HCT116 (cell line): ENCODE data around the gene KIF26B. TPM values are rescaled to one million over a fixed set of nuclear protein-coding genes. Genes with fewer than 3 reads are reported as not detected.

Source experiments
- ATAC-seq: fragments of 200-7000 bp; cut with Tn5 transposase; 2 replicates; pipeline ENCODE4 v1.9.1; 2020; ENCODE audit warnings: mild to moderate bottlenecking, moderate library complexity
- BruUV-seq: library from RNA; stranded (reverse); fragments of 400-500 nt; replicated peaks from 2 replicates; lab custom pipeline; 2021; lab: Mats Ljungman, UMichigan
- CTCF ChIA-PET: fragments of 300-600 bp; sonication (Branson Sonifier 250); formaldehyde crosslinking; loops from one replicate; lab custom pipeline; 2021; ENCODE audit warnings: antibody characterized with exemption; lab: Charles Lee
- POLR2A ChIA-PET: fragments of 300-600, 350-600 bp; sonication (Branson Sonifier 250); formaldehyde crosslinking; loops from one replicate; lab custom pipeline; 2021; ENCODE audit warnings: antibody characterized with exemption; lab: Charles Lee
- RAD21 ChIA-PET, 2 experiments: fragments of 300-600 bp; sonication (Branson Sonifier 250); formaldehyde crosslinking; loops; one replicate each; lab custom pipeline; 2023; ENCODE audit warnings: low total read pairs in 2 of 2; ENCODE audit not compliant: uncharacterized antibody in 2 of 2, unreplicated experiment in 2 of 2, low non-redundant PET in 1 of 2; lab: Charles Lee
- DNase-seq: peaks from one replicate; pipeline ENCODE4 v3.0.0-alpha.2; 2010; ENCODE audit warnings: low read depth, low spot score
- H2AFZ ChIP-seq: fragments of 200-600 bp; shearing (Covaris generic), sonication (generic); 2 replicates; pipeline ENCODE4 v1.6.1; 2017; ENCODE audit warnings: low read depth, mixed run types, mixed read lengths, antibody characterized with exemption, low read length; ENCODE audit not compliant: poor library complexity, severe bottlenecking
- H3K27ac ChIP-seq: 2 replicates; pipeline ENCODE4 v1.5.1; 2012; ENCODE audit warnings: low read depth, low read length
- H3K27me3 ChIP-seq: fragments of 200-600 bp; sonication (generic); 2 replicates; pipeline ENCODE4 v1.6.1; 2016; ENCODE audit warnings: mixed run types, low read length, mixed read lengths; ENCODE audit not compliant: insufficient read depth
- H3K36me3 ChIP-seq, 2 experiments: fragments of 200-500 bp in 1 of 2; fragments of 200-600 bp in 1 of 2; sonication (Bioruptor generic) in 1 of 2; sonication (generic) in 1 of 2; 2 replicates each; pipeline versions ENCODE4 v1.5.1 to v1.6.1; 2014 to 2016; ENCODE audit warnings: low read length in 2 of 2, inconsistent platforms in 1 of 2, mixed read lengths in 1 of 2, mixed run types in 1 of 2; ENCODE audit not compliant: insufficient read depth in 2 of 2, control insufficient read depth in 1 of 2
- H3K4me1 ChIP-seq, 2 experiments: fragments of 200-600 bp in 1 of 2; sonication (generic) in 1 of 2; 2 replicates each; pipeline versions ENCODE4 v1.5.1 to v1.6.1; 2012 to 2017; ENCODE audit warnings: low read length in 2 of 2, inconsistent platforms in 1 of 2, mild to moderate bottlenecking in 1 of 2, mixed read lengths in 1 of 2, mixed run types in 1 of 2, moderate library complexity in 1 of 2; ENCODE audit not compliant: insufficient read depth in 2 of 2, control insufficient read depth in 1 of 2
- H3K4me2 ChIP-seq: fragments of 200-600 bp; sonication (generic); 2 replicates; pipeline ENCODE4 v1.6.1; 2017; ENCODE audit warnings: mixed run types, low read length, mixed read lengths
- H3K4me3 ChIP-seq, 2 experiments: fragments of 200-600 bp in 1 of 2; sonication (generic) in 1 of 2; replicated peaks in 1 of 2; 2 replicates each; pipeline ENCODE4 v1.5.1; 2011 to 2016; ENCODE audit warnings: low read length in 2 of 2, control low read depth in 1 of 2, low read depth in 1 of 2, mild to moderate bottlenecking in 1 of 2, mixed read lengths in 1 of 2, mixed run types in 1 of 2
- H3K79me2 ChIP-seq: fragments of 200-600 bp; sonication (generic); 2 replicates; pipeline ENCODE4 v1.6.1; 2017; ENCODE audit warnings: mild to moderate bottlenecking, mixed run types, low read length, moderate library complexity, mixed read lengths; ENCODE audit not compliant: insufficient read depth
- H3K9ac ChIP-seq: fragments of 200-600 bp; sonication (generic); 2 replicates; pipeline ENCODE4 v1.6.1; 2016; ENCODE audit warnings: low read length, mixed read lengths
- H3K9me2 ChIP-seq: fragments of 200-600 bp; sonication (generic), shearing (Covaris generic); 2 replicates; pipeline ENCODE4 v1.6.1; 2017; ENCODE audit warnings: mixed run types, mild to moderate bottlenecking, moderate library complexity; ENCODE audit not compliant: insufficient read depth
- H3K9me3 ChIP-seq, 2 experiments: fragments of 200-500 bp in 1 of 2; fragments of 200-600 bp in 1 of 2; sonication (Bioruptor generic) in 1 of 2; sonication (generic) in 1 of 2; 2 replicates each; pipeline ENCODE4 v1.6.1; 2014 to 2017; ENCODE audit warnings: low read length in 2 of 2, mixed read lengths in 2 of 2, inconsistent platforms in 1 of 2, low read depth in 1 of 2, mild to moderate bottlenecking in 1 of 2, mixed run types in 1 of 2, moderate library complexity in 1 of 2; ENCODE audit not compliant: control insufficient read depth in 1 of 2, insufficient read depth in 1 of 2
- H4K20me1 ChIP-seq: fragments of 200-600 bp; sonication (generic), shearing (Covaris generic); 2 replicates; pipeline ENCODE4 v1.6.1; 2017; ENCODE audit warnings: mixed run types, mild to moderate bottlenecking, moderate library complexity; ENCODE audit not compliant: insufficient read depth
- CBX3 ChIP-seq: IDR thresholded peaks from 2 replicates; pipeline ENCODE4 v1.6.1; 2012; ENCODE audit warnings: low read depth
- CEBPB ChIP-seq: IDR thresholded peaks from 2 replicates; pipeline ENCODE4 v1.6.1; 2012; ENCODE audit warnings: low read depth
- ELF1 ChIP-seq: IDR thresholded peaks from 2 replicates; pipeline ENCODE4 v1.6.1; 2012; ENCODE audit warnings: low read depth, borderline replicate concordance
- EZH2 ChIP-seq: fragments of 200-600 bp; sonication (generic); IDR thresholded peaks from 2 replicates; pipeline ENCODE4 v1.6.1; 2017; ENCODE audit warnings: antibody characterized with exemption, mixed run types
- EZH2phosphoT487 ChIP-seq: fragments of 200-600 bp; IDR thresholded peaks from 2 replicates; pipeline ENCODE4 v1.6.1; 2018; ENCODE audit warnings: antibody characterized with exemption, borderline replicate concordance
- FOSL1 ChIP-seq: IDR thresholded peaks from 2 replicates; pipeline ENCODE4 v1.6.1; 2012; ENCODE audit warnings: low read depth
- JUND ChIP-seq: IDR thresholded peaks from 2 replicates; pipeline ENCODE4 v1.6.1; 2012
- POLR2A ChIP-seq: IDR thresholded peaks from 2 replicates; pipeline ENCODE4 v1.7.0; 2011; ENCODE audit warnings: borderline replicate concordance; ENCODE audit not compliant: insufficient read depth, insufficient read length; ENCODE audit errors: extremely low read depth
- POLR2AphosphoS5 ChIP-seq: IDR thresholded peaks from 2 replicates; pipeline ENCODE4 v1.6.1; 2011; ENCODE audit warnings: mild to moderate bottlenecking, low read depth, low read length, moderate library complexity
- SP1 ChIP-seq: IDR thresholded peaks from 2 replicates; pipeline ENCODE4 v1.6.1; 2012; ENCODE audit warnings: low read depth
- SRF ChIP-seq: IDR thresholded peaks from 2 replicates; pipeline ENCODE4 v1.6.1; 2012; ENCODE audit warnings: low read depth
- TCF7L2 ChIP-seq: IDR thresholded peaks from 2 replicates; pipeline ENCODE4 v1.7.0; 2011; ENCODE audit warnings: borderline replicate concordance, inconsistent platforms; ENCODE audit not compliant: insufficient read depth, insufficient read length; ENCODE audit errors: extremely low read depth
- ZFX ChIP-seq: fragments of 450-650 bp; IDR thresholded peaks from 2 replicates; pipeline ENCODE4 v1.6.1; 2017
- ZNF274 ChIP-seq: fragments of 200-500 bp; sonication (Bioruptor generic); IDR thresholded peaks from 2 replicates; pipeline ENCODE4 v1.6.1; 2014; ENCODE audit warnings: mild to moderate bottlenecking, low read depth, low read length, inconsistent platforms
- intact Hi-C: fragments of 100-400 bp; cut with micrococcal nuclease; formaldehyde crosslinking; loops from 2 replicates; pipeline ENCODE4 v1.10.0; 2022
- total RNA-seq: library from RNA; stranded (reverse); gene quantifications from one replicate; pipeline ENCODE4 v1.2.1, GENCODE V29; 2021; ENCODE audit not compliant: unreplicated experiment
- TF ChIP-seq, protein P1 (sequence below): IDR thresholded peaks from 2 replicates; pipeline ENCODE4 v1.6.1; 2012
- TF ChIP-seq, protein P2 (sequence below): IDR thresholded peaks from 2 replicates; pipeline ENCODE4 v1.6.1; 2011; ENCODE audit warnings: mild to moderate bottlenecking, low read length, moderate library complexity; ENCODE audit not compliant: insufficient replicate concordance; ENCODE audit errors: extremely low read depth
- TF ChIP-seq, protein P3 (sequence below): IDR thresholded peaks from 2 replicates; pipeline ENCODE4 v1.6.1; 2012; ENCODE audit warnings: low read depth
- TF ChIP-seq, protein P4 (sequence below), 3 experiments: fragments of 200-600 bp in 1 of 3; sonication (generic) in 1 of 3; IDR thresholded peaks in 2 of 3; conservative IDR thresholded peaks in 1 of 3; 2 replicates each; pipeline ENCODE4 v1.5.1; 2012 to 2017; ENCODE audit warnings: low read depth in 2 of 3, low read length in 2 of 3, antibody characterized with exemption in 1 of 3, borderline replicate concordance in 1 of 3, control low read depth in 1 of 3, mild to moderate bottlenecking in 1 of 3, mixed read lengths in 1 of 3, mixed run types in 1 of 3, moderate library complexity in 1 of 3; ENCODE audit not compliant: insufficient read depth in 1 of 3
- TF ChIP-seq, protein P5 (sequence below): IDR thresholded peaks from 2 replicates; pipeline ENCODE4 v1.6.1; 2012

Gene KIF26B
- total RNA-seq, 1 experiment from 2014 or later, result 0.49 TPM

DNA sequence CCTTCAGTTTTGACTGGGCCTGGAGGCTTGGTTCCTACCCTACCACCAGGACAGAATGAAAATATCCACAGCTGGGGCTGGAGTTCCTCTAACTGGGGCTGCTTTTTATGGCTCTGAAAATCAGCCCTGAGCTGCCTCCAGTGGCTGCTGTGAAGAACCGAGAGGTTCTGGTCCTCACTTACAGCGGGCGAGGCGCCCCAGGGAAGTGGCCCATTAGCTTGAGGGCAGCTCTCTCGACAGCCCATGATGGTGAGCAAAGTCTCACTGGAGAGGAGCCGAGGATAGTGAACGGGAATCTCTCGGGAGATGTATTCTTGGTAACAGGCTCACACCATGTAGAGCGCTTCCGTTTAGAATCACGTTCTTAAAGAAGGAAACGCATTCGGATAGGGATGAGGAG is 459.7 kb downstream of the KIF26B start:
- Histone ChIP-seq H3K27ac (no peak overlapping the region), H3K4me3 (no peak overlapping the region), H4K20me1 (no peaks in the 10 kb centered on the region), H3K4me2 (no peak overlapping the region), H3K27me3 (peaks cover 8% of the 10 kb centered on the region; the same call in 1 of the 2 replicates), H2AFZ (no peak overlapping the region), H3K9me2 (no peaks in the 10 kb centered on the region), H3K4me1 (no peaks in the 10 kb centered on the region), H3K79me2 (no peaks in the 10 kb centered on the region), H3K9ac (no peak overlapping the region), H3K9me3 (no peaks in the 10 kb centered on the region), H3K36me3 (no peaks in the 10 kb centered on the region)
- POLR2A ChIA-PET, result no interaction called here
- ATAC-seq, result no peak
- intact Hi-C loops, result no loop called here
- TF ChIP-seq, protein P1, sequence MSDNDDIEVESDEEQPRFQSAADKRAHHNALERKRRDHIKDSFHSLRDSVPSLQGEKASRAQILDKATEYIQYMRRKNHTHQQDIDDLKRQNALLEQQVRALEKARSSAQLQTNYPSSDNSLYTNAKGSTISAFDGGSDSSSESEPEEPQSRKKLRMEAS, result no peak
- TF ChIP-seq ZFX (no peak), SP1 (no peak), SRF (no peak), ZNF274 (no peak), EZH2phosphoT487 (no peak), FOSL1 (no peak), ELF1 (no peak), EZH2 (no peak), TCF7L2 (no peak), CEBPB (no peak), POLR2AphosphoS5 (no peak), JUND (no peak), POLR2A (no peak), CBX3 (no peak)
- TF ChIP-seq, protein P2, sequence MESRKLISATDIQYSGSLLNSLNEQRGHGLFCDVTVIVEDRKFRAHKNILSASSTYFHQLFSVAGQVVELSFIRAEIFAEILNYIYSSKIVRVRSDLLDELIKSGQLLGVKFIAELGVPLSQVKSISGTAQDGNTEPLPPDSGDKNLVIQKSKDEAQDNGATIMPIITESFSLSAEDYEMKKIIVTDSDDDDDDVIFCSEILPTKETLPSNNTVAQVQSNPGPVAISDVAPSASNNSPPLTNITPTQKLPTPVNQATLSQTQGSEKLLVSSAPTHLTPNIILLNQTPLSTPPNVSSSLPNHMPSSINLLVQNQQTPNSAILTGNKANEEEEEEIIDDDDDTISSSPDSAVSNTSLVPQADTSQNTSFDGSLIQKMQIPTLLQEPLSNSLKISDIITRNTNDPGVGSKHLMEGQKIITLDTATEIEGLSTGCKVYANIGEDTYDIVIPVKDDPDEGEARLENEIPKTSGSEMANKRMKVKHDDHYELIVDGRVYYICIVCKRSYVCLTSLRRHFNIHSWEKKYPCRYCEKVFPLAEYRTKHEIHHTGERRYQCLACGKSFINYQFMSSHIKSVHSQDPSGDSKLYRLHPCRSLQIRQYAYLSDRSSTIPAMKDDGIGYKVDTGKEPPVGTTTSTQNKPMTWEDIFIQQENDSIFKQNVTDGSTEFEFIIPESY, result no peak
- TF ChIP-seq, protein P3, sequence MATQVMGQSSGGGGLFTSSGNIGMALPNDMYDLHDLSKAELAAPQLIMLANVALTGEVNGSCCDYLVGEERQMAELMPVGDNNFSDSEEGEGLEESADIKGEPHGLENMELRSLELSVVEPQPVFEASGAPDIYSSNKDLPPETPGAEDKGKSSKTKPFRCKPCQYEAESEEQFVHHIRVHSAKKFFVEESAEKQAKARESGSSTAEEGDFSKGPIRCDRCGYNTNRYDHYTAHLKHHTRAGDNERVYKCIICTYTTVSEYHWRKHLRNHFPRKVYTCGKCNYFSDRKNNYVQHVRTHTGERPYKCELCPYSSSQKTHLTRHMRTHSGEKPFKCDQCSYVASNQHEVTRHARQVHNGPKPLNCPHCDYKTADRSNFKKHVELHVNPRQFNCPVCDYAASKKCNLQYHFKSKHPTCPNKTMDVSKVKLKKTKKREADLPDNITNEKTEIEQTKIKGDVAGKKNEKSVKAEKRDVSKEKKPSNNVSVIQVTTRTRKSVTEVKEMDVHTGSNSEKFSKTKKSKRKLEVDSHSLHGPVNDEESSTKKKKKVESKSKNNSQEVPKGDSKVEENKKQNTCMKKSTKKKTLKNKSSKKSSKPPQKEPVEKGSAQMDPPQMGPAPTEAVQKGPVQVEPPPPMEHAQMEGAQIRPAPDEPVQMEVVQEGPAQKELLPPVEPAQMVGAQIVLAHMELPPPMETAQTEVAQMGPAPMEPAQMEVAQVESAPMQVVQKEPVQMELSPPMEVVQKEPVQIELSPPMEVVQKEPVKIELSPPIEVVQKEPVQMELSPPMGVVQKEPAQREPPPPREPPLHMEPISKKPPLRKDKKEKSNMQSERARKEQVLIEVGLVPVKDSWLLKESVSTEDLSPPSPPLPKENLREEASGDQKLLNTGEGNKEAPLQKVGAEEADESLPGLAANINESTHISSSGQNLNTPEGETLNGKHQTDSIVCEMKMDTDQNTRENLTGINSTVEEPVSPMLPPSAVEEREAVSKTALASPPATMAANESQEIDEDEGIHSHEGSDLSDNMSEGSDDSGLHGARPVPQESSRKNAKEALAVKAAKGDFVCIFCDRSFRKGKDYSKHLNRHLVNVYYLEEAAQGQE, result no peak
- TF ChIP-seq, protein P4, sequence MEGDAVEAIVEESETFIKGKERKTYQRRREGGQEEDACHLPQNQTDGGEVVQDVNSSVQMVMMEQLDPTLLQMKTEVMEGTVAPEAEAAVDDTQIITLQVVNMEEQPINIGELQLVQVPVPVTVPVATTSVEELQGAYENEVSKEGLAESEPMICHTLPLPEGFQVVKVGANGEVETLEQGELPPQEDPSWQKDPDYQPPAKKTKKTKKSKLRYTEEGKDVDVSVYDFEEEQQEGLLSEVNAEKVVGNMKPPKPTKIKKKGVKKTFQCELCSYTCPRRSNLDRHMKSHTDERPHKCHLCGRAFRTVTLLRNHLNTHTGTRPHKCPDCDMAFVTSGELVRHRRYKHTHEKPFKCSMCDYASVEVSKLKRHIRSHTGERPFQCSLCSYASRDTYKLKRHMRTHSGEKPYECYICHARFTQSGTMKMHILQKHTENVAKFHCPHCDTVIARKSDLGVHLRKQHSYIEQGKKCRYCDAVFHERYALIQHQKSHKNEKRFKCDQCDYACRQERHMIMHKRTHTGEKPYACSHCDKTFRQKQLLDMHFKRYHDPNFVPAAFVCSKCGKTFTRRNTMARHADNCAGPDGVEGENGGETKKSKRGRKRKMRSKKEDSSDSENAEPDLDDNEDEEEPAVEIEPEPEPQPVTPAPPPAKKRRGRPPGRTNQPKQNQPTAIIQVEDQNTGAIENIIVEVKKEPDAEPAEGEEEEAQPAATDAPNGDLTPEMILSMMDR (IDR thresholded peaks at IDR 0.05 in 2 of 3, conservative IDR thresholded peaks at IDR 0.05 in 1 of 3; ENCODE audit: borderline replicate concordance in 1 of 3, insufficient read depth in 1 of 3, low read depth in 2 of 3, low read length in 2 of 3), result no peak
- TF ChIP-seq, protein P5, sequence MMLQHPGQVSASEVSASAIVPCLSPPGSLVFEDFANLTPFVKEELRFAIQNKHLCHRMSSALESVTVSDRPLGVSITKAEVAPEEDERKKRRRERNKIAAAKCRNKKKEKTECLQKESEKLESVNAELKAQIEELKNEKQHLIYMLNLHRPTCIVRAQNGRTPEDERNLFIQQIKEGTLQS, result no peak
- CTCF ChIA-PET, result no interaction called here
- no peak for DNase-seq
- RAD21 ChIA-PET, result no interaction called here
- no TSS peak for BruUV-seq
